Measurements from ENCODE around the gene NEDD4L.
"Not testable (repeated sequence)": the region's sequence is repeated elsewhere in the genome, so short reads cannot be mapped to it uniquely, and the experiment has no call there.

NEDD4L gene

GRCh38 chr18:58169472-58169871 is 125.4 kb downstream of the NEDD4L start (continued):
- no peak for TF ChIP-seq ZNF248 (tag by site-specific recombination; IDR thresholded peaks at IDR 0.05)
- TF ChIP-seq ZNF670 (tag by site-specific recombination; IDR thresholded peaks at IDR 0.05; ENCODE audit: low read depth) = no peak
- TF ChIP-seq ZNF19 (tag by site-specific recombination; IDR thresholded peaks at IDR 0.05; ENCODE audit: low read depth) = no peak
- no peak for TF ChIP-seq YY2 (tag by site-specific recombination; IDR thresholded peaks at IDR 0.05)
- no peak for TF ChIP-seq KLF10 (tag by site-specific recombination; IDR thresholded peaks at IDR 0.05)
- no peak for TF ChIP-seq PRDM4 (tag by site-specific recombination; IDR thresholded peaks at IDR 0.05)
- no peak for TF ChIP-seq ZNF501 (tag by site-specific recombination; IDR thresholded peaks at IDR 0.05)
- TF ChIP-seq ZBTB6 (tag by site-specific recombination; IDR thresholded peaks at IDR 0.05) = no peak
- TF ChIP-seq ZNF521 (tag by site-specific recombination; IDR thresholded peaks at IDR 0.05) = no peak
- TF ChIP-seq AEBP2 (tag by site-specific recombination; IDR thresholded peaks at IDR 0.05; ENCODE audit: borderline replicate concordance) = no peak
- no peak for TF ChIP-seq HOXA7 (CRISPR knock-in tag; IDR thresholded peaks at IDR 0.05; ENCODE audit: borderline replicate concordance)
- TF ChIP-seq TSHZ1 (tag by site-specific recombination; IDR thresholded peaks at IDR 0.05; ENCODE audit: borderline replicate concordance) = no peak

GRCh38 chr18:58170036-58170435 is 126.0 kb downstream of the NEDD4L start:
- POLR2A ChIA-PET; H3K36me3 ChIP-seq (ENCODE audit: control insufficient read depth in 2 of 2, insufficient read depth in 1 of 2, low read length in 2 of 2); H3K4me3 ChIP-seq (ENCODE audit: low read depth, low read length); H3K9me3 ChIP-seq (ENCODE audit: control insufficient read depth, insufficient read depth, low read depth, low read length); H3K4me1 ChIP-seq (ENCODE audit: control insufficient read depth, insufficient read depth, low read length); CTCF ChIA-PET; H3K27ac ChIP-seq (ENCODE audit: extremely low read depth, low read depth, low read length): not testable (repeated sequence)

- POLR2A ChIA-PET = no interaction called here
- TF ChIP-seq SALL2 (tag by site-specific recombination; IDR thresholded peaks at IDR 0.05; ENCODE audit: borderline replicate concordance) (no peak), ZNF155 (tag by site-specific recombination; IDR thresholded peaks at IDR 0.05) (no peak), ZNF530 (tag by site-specific recombination; IDR thresholded peaks at IDR 0.05; ENCODE audit: low read depth) (no peak), ZNF645 (tag by site-specific recombination; IDR thresholded peaks at IDR 0.05) (no peak), GLIS2 (tag by site-specific recombination; IDR thresholded peaks at IDR 0.05) (no peak), ZNF223 (tag by site-specific recombination; IDR thresholded peaks at IDR 0.05) (no peak), BCL11A (tag by site-specific recombination; IDR thresholded peaks at IDR 0.05; ENCODE audit: low read depth) (no peak), ZNF48 (tag by site-specific recombination; IDR thresholded peaks at IDR 0.05) (no peak), BCL11B (tag by site-specific recombination; IDR thresholded peaks at IDR 0.05; ENCODE audit: low read depth) (no peak)
Observed at GRCh38 chr18:58172031-58172430, 128.0 kb downstream of the NEDD4L start.

More at GRCh38 chr18:58172031-58172430, 128.0 kb downstream of the NEDD4L start:
- H3K4me1 ChIP-seq (ENCODE audit: control insufficient read depth, insufficient read depth, low read length) = 0 out of 2 replicates have a peak, but pooled peaks cover 1% of the 10 kb centered on the region
- no peaks in the 10 kb centered on the region; a peak in 1 of 3 replicates for H3K36me3 ChIP-seq (ENCODE audit: control insufficient read depth in 2 of 2, insufficient read depth in 1 of 2, low read length in 2 of 2)
- CTCF ChIA-PET = interaction anchor here (2.4 kb wide), 1 partner anchor 9 kb away, joined by 11 read pairs; no protein-coding TSS in a partner anchor
- H3K4me3 ChIP-seq (ENCODE audit: low read depth, low read length) = no peak overlapping the region
- H3K9me3 ChIP-seq (ENCODE audit: control insufficient read depth, insufficient read depth, low read depth, low read length) = no peaks in the 10 kb centered on the region
- no peak overlapping the region for H3K27ac ChIP-seq (ENCODE audit: extremely low read depth, low read depth, low read length)
